Measurements from ENCODE around the gene KCTD6.
"Not testable (repeated sequence)": the region's sequence is repeated elsewhere in the genome, so short reads cannot be mapped to it uniquely, and the experiment has no call there.

KCTD6 gene

GRCh38 chr3:58524326-58524888 is 32.5 kb downstream of the KCTD6 start:
- no peak for DNase-seq

- no peak for DNase-seq
Measured at GRCh38 chr3:58526515-58526957, 34.6 kb downstream of the KCTD6 start.

- not testable (repeated sequence) for DNase-seq
Measured at GRCh38 chr3:58527440-58527839, 35.5 kb downstream of the KCTD6 start.

GRCh38 chr3:58528629-58529028 is 36.7 kb downstream of the KCTD6 start:
- no peak for DNase-seq

- peak in 1 of 5 experiments; percentile 27 for DNase-seq
Measured at GRCh38 chr3:58529516-58530353, 37.8 kb downstream of the KCTD6 start.

- DNase-seq, result no peak
Measured at GRCh38 chr3:58530354-58530865, 38.5 kb downstream of the KCTD6 start.

GRCh38 chr3:58531555-58531954 is 39.7 kb downstream of the KCTD6 start:
- DNase-seq, result no peak

- no peak for DNase-seq
Measured at GRCh38 chr3:58531956-58532355, 40.1 kb downstream of the KCTD6 start.

GRCh38 chr3:58532794-58533220 is 40.9 kb downstream of the KCTD6 start:
- DNase-seq, result peak; percentile 47 to 87 (median 64)

- no peak for DNase-seq
Measured at GRCh38 chr3:58534592-58535494, 42.9 kb downstream of the KCTD6 start.

- DNase-seq, result peak in 1 of 5 experiments; percentile 28
Measured at GRCh38 chr3:58535531-58536500, 43.9 kb downstream of the KCTD6 start.

GRCh38 chr3:58536501-58537411 is 44.9 kb downstream of the KCTD6 start, which contains the start of gene ACOX2:
TSS of gene ACOX2 (minus strand) at chr3:58537190. CDS start at chr3:58535106, 2,084 bp downstream.
- DNase-seq, result no peak

- no peak for DNase-seq
Measured at GRCh38 chr3:58537412-58538301, 45.8 kb downstream of the KCTD6 start.

GRCh38 chr3:58539626-58540025 is 47.7 kb downstream of the KCTD6 start:
- DNase-seq, result no peak

- DNase-seq, result no peak
Measured at GRCh38 chr3:58540176-58540858, 48.4 kb downstream of the KCTD6 start.

- DNase-seq, result no peak
Measured at GRCh38 chr3:58544541-58544940, 52.6 kb downstream of the KCTD6 start.

- no peak for DNase-seq
Measured at GRCh38 chr3:58551636-58552180, 59.8 kb downstream of the KCTD6 start.

All from T-helper 2 cell (primary cell).